Retina (tissue), 1 donor: ENCODE results near the gene OR10G4.
"Not testable (repeated sequence)": the region's sequence is repeated elsewhere in the genome, so short reads cannot be mapped to it uniquely, and the experiment has no call there.

ENCODE experiments used
- DNase-seq: peaks from one replicate; pipeline ENCODE4 v3.0.0-alpha.2; 2016

The OR10G4 gene

GRCh38 chr11:124012697-124013096, at the start of gene OR10G4:
TSS of gene OR10G4 (plus strand) at chr11:124012997. CDS start at chr11:124015575, 2,578 bp downstream.
- DNase-seq, result no peak

- DNase-seq, result no peak
Observed at GRCh38 chr11:123973816-123974215, 39.0 kb upstream of the OR10G4 start.

- DNase-seq, result no peak
Observed at GRCh38 chr11:123976770-123977560, 35.8 kb upstream of the OR10G4 start.

GRCh38 chr11:123977731-123978347, 35.0 kb upstream of the OR10G4 start, which contains the start of gene OR10S1:
TSS of gene OR10S1 (minus strand) at chr11:123977781. CDS start at chr11:123977664, 117 bp downstream.
- no peak for DNase-seq

GRCh38 chr11:123979311-123979710, 33.5 kb upstream of the OR10G4 start:
- DNase-seq, result no peak

- no peak for DNase-seq
Observed at GRCh38 chr11:123995119-123995518, 17.7 kb upstream of the OR10G4 start, which contains the start of gene OR10G6. TSS of gene OR10G6 (minus strand) at chr11:123995161. CDS start at chr11:123995161, 0 bp downstream.

GRCh38 chr11:124015837-124016236, 3.0 kb downstream of the OR10G4 start:
- DNase-seq, result not testable (repeated sequence)

- DNase-seq, result no peak
Observed at GRCh38 chr11:124026498-124026897, 13.7 kb downstream of the OR10G4 start, which contains the start of gene OR10G8. TSS of gene OR10G8 (plus strand) at chr11:124026798. CDS start at chr11:124029623, 2,825 bp downstream.

GRCh38 chr11:124036666-124037065, 23.9 kb downstream of the OR10G4 start:
- no peak for DNase-seq

- no peak for DNase-seq
Observed at GRCh38 chr11:124039557-124039956, 26.8 kb downstream of the OR10G4 start.

- no peak for DNase-seq
Observed at GRCh38 chr11:124041254-124041653, 28.5 kb downstream of the OR10G4 start, which contains the start of gene OR10G7. TSS of gene OR10G7 (minus strand) at chr11:124041325. CDS start at chr11:124039001, 2,324 bp downstream.

- DNase-seq, result no peak
Observed at GRCh38 chr11:124043420-124043819, 30.6 kb downstream of the OR10G4 start.

GRCh38 chr11:124050748-124051147, 38.0 kb downstream of the OR10G4 start:
- DNase-seq, result no peak

- no peak for DNase-seq
Observed at GRCh38 chr11:124052966-124053365, 40.2 kb downstream of the OR10G4 start.
